ENCODE data around the gene TNP1. TPM values are rescaled to one million over a fixed set of nuclear protein-coding genes. Genes with fewer than 3 reads are reported as not detected.

TNP1 gene
- total RNA-seq, 1 experiment from 2014 or later: not detected

DNA sequence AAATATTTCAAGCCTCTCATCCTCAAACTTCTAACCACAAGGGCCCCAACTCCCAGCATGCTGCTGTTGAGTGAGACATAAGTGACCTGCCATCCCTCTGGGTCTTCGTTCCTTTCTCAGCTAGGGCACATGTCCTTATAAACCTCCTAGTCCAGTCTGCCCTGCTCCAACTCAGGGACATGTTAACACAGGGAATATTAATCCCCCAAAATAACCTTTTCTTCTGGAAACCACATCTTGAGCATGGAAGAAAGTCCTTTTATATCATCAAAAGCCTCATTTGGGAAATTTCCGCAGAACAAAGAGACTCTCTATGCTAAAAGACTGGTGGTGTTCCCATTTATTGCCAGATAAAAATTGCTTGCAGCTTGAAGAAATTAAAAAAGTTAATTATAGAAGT is 14.4 kb downstream of the TNP1 start:
- DNase-seq (ENCODE audit: unreplicated experiment): no peak
- CTCF ChIA-PET: interaction anchor here (0.6 kb wide), 1 partner anchor 875 kb away, joined by 3 read pairs; no protein-coding TSS in a partner anchor
- H3K9me3 Mint-ChIP-seq (ENCODE audit: unreplicated experiment): no peaks in the 10 kb centered on the region

DNA sequence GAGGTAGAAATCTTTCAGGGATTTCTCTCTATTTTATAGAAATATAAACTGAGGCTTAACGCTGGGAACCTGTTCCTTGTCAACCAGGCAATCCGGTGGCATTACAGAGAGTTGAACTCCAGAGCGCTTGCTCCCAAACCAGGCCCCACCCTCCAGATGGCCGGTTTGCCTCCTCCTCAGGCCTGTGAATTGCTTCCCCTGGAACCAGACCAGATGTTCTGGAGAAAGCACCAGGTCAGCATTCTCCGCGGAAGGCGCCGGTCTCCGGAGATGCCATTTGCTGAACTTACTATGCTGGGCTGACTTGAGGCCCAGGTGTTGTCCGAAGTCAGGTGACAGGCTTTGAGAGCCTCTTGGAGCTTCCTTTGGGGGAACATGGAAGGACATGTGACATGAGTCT is 17.2 kb downstream of the TNP1 start:
- CTCF ChIA-PET: no interaction called here
- H3K36me3 Mint-ChIP-seq (ENCODE audit: insufficient read depth, unreplicated experiment): no peaks in the 10 kb centered on the region

More for the DNA sequence above, 14.4 kb downstream of the TNP1 start:
- H3K4me1 Mint-ChIP-seq (ENCODE audit: insufficient read depth, unreplicated experiment): peaks cover 11% of the 10 kb centered on the region
- H3K4me3 Mint-ChIP-seq (ENCODE audit: unreplicated experiment): no peak overlapping the region
- no peaks in the 10 kb centered on the region for H3K36me3 Mint-ChIP-seq (ENCODE audit: insufficient read depth, unreplicated experiment)
- intact Hi-C loops (cut with micrococcal nuclease): no loop called here
- no peak overlapping the region for H3K27ac Mint-ChIP-seq (ENCODE audit: low read depth, unreplicated experiment)
- H3K27me3 Mint-ChIP-seq (ENCODE audit: insufficient read depth, unreplicated experiment): peaks cover 30% of the 10 kb centered on the region
- POLR2A ChIA-PET: no interaction called here
- TF ChIP-seq, protein P1, sequence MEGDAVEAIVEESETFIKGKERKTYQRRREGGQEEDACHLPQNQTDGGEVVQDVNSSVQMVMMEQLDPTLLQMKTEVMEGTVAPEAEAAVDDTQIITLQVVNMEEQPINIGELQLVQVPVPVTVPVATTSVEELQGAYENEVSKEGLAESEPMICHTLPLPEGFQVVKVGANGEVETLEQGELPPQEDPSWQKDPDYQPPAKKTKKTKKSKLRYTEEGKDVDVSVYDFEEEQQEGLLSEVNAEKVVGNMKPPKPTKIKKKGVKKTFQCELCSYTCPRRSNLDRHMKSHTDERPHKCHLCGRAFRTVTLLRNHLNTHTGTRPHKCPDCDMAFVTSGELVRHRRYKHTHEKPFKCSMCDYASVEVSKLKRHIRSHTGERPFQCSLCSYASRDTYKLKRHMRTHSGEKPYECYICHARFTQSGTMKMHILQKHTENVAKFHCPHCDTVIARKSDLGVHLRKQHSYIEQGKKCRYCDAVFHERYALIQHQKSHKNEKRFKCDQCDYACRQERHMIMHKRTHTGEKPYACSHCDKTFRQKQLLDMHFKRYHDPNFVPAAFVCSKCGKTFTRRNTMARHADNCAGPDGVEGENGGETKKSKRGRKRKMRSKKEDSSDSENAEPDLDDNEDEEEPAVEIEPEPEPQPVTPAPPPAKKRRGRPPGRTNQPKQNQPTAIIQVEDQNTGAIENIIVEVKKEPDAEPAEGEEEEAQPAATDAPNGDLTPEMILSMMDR (IDR thresholded peaks at IDR 0.05; ENCODE audit: unreplicated experiment): no peak
- no TSS peak for BruUV-seq (replicated peaks)

DNA sequence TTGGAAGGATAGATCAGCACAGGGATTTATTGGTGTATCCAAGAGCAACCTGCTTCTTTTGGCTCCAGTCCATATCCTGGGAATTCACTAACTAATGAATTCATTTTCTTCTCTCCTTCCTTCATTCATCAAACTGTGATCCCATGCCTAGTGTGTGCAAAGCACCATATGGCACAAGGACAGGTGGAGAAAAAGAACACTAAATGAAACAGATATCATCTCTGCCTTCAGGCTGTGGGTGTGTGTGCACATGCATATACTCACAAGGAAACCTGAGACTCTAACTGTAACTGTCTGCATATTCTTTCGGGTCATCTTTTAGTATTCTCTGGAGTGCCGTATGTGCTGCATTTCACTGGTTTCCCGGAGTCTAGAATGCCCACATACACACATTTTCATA is 20.2 kb downstream of the TNP1 start:
- H3K27me3 Mint-ChIP-seq (ENCODE audit: insufficient read depth, unreplicated experiment): peaks cover 46% of the 10 kb centered on the region
- no TSS peak for BruUV-seq (replicated peaks)

More for the DNA sequence above, 17.2 kb downstream of the TNP1 start:
- TF ChIP-seq, protein P1 (IDR thresholded peaks at IDR 0.05; ENCODE audit: unreplicated experiment): no peak
- Mint-ChIP-seq H3K27me3 (ENCODE audit: insufficient read depth, unreplicated experiment) (peaks cover 34% of the 10 kb centered on the region), H3K27ac (ENCODE audit: low read depth, unreplicated experiment) (no peak overlapping the region), H3K4me3 (ENCODE audit: unreplicated experiment) (no peak overlapping the region), H3K4me1 (ENCODE audit: insufficient read depth, unreplicated experiment) (no peaks in the 10 kb centered on the region), H3K9me3 (ENCODE audit: unreplicated experiment) (no peaks in the 10 kb centered on the region)
- BruUV-seq (replicated peaks): no TSS peak
- intact Hi-C loops (cut with micrococcal nuclease): no loop called here
- POLR2A ChIA-PET: interaction anchor here (0.7 kb wide), 1 partner anchor 759 kb away, joined by 3 read pairs; no protein-coding TSS in a partner anchor
- no peak for DNase-seq (ENCODE audit: unreplicated experiment)

DNA sequence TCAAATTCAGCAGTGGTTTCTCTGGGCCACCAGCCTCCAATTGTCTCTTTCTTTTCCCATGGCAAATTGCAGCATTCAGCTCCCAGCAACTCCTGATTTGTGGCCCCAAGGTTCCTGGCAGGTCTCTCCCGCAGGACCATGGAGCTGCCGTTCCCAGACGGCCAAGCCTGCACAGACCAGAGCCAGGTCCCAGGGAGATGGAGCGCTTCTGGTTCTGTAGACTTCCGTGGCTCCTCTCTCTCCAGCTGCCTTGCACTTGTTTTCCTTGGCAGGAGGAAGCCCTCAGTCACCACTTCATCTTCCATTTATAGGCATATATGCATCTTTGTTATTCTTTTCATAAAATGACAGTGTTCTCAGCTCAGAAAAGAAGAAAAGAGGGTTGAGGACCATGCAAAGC is 21.7 kb downstream of the TNP1 start:
- H3K9me3 Mint-ChIP-seq (ENCODE audit: unreplicated experiment): no peaks in the 10 kb centered on the region
- no peak for DNase-seq (ENCODE audit: unreplicated experiment)
- H3K27ac Mint-ChIP-seq (ENCODE audit: low read depth, unreplicated experiment): no peak overlapping the region
- POLR2A ChIA-PET: interaction anchor here (0.7 kb wide), 1 partner anchor 78 kb away, joined by 3 read pairs; no protein-coding TSS in a partner anchor
- no TSS peak for BruUV-seq (replicated peaks)
- peaks cover 46% of the 10 kb centered on the region for H3K27me3 Mint-ChIP-seq (ENCODE audit: insufficient read depth, unreplicated experiment)
- TF ChIP-seq, protein P1 (IDR thresholded peaks at IDR 0.05; ENCODE audit: unreplicated experiment): no peak
- H3K36me3 Mint-ChIP-seq (ENCODE audit: insufficient read depth, unreplicated experiment): no peaks in the 10 kb centered on the region
- no peak overlapping the region for H3K4me3 Mint-ChIP-seq (ENCODE audit: unreplicated experiment)
- intact Hi-C loops (cut with micrococcal nuclease): no loop called here
- H3K4me1 Mint-ChIP-seq (ENCODE audit: insufficient read depth, unreplicated experiment): no peaks in the 10 kb centered on the region
- CTCF ChIA-PET: interaction anchor here (0.5 to 0.6 kb wide), 3 partner anchors 23 to 673 kb away, joined by 3 to 4 read pairs (median 3); no protein-coding TSS in a partner anchor

More for the DNA sequence above, 20.2 kb downstream of the TNP1 start:
- CTCF ChIA-PET: interaction anchor here (0.6 kb wide), 1 partner anchor 808 kb away, joined by 3 read pairs; no protein-coding TSS in a partner anchor
- no peak for DNase-seq (ENCODE audit: unreplicated experiment)
- TF ChIP-seq, protein P1 (IDR thresholded peaks at IDR 0.05; ENCODE audit: unreplicated experiment): no peak
- Mint-ChIP-seq H3K36me3 (ENCODE audit: insufficient read depth, unreplicated experiment) (no peaks in the 10 kb centered on the region), H3K4me1 (ENCODE audit: insufficient read depth, unreplicated experiment) (no peaks in the 10 kb centered on the region), H3K27ac (ENCODE audit: low read depth, unreplicated experiment) (no peak overlapping the region), H3K4me3 (ENCODE audit: unreplicated experiment) (no peak overlapping the region), H3K9me3 (ENCODE audit: unreplicated experiment) (no peaks in the 10 kb centered on the region)
- intact Hi-C loops (cut with micrococcal nuclease): no loop called here
- POLR2A ChIA-PET: no interaction called here

All from MCF 10A (cell line).